NB4 (cell line): ENCODE measurements around the gene EDIL3.

Experiments
- DNase-seq: peaks from one replicate; pipeline ENCODE4 v3.0.0; 2010; ENCODE audit warnings: low read depth
- H3K4me3 ChIP-seq: one replicate; pipeline ENCODE4 v1.5.1; 2011; ENCODE audit warnings: mild to moderate bottlenecking, low read depth, low read length, moderate library complexity
- MYC ChIP-seq: IDR thresholded peaks from 2 replicates; pipeline ENCODE4 v1.6.1; 2011; ENCODE audit warnings: low read depth, low read length
- POLR2A ChIP-seq: IDR thresholded peaks from 2 replicates; pipeline ENCODE4 v1.6.1; 2011; ENCODE audit warnings: mild to moderate bottlenecking; ENCODE audit not compliant: insufficient read length; ENCODE audit errors: extremely low read depth
- TF ChIP-seq, protein P1 (sequence below): IDR thresholded peaks from one replicate; pipeline ENCODE4 v1.5.1; 2012; ENCODE audit warnings: low read depth, low read length
- TF ChIP-seq, protein P2 (sequence below): IDR thresholded peaks from 2 replicates; pipeline ENCODE4 v1.6.1; 2011; ENCODE audit warnings: low read depth, low read length

EDIL3 gene

DNA sequence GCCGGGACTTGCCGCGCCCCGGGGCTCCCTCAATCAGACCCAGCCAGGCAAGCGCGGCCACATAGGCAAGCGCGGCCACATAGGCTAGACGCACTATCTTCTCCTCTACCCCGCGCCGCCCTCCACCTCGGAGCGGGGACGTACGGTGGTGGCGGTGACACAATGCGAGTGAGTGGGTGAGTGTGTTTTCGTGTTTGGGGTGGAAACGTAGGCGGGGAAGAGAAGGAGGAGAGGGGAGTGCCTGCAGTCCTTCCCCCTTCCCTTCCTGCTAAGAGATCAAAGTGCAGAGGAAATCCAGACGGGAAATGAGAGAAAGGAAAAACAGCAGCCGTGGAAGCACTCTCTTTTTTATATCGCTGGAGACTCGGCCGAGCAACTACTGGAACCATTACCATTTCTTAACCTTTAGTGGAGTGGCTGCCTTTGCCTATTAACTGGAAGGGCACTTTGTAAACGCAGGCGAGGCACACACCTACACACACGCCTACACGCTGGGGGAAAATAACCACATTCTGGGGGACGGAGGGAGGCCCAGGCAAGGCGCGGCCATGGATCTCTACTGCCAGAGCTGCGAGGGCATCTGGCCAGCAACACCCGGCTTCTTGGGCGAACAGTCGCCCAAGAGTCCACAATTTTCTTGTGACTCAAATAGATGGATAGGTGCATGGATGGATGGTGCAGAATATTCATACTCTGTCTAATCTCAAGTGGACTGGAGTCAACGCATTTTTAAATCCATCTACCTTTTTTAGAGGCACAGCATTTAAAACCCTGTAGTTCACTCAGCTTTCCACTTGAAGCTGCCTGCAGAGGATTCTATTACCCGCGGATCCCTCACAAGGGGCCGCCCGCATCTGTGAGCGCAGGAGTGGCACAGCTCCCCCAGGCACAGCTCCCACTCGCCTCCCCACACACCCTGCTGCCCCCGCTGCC, 2.1 kb downstream of the EDIL3 start:
- H3K4me3 ChIP-seq: peak overlapping the region; percentile 53
- DNase-seq: peak; percentile 69
- no peak for TF ChIP-seq POLR2A
- TF ChIP-seq, protein P1, sequence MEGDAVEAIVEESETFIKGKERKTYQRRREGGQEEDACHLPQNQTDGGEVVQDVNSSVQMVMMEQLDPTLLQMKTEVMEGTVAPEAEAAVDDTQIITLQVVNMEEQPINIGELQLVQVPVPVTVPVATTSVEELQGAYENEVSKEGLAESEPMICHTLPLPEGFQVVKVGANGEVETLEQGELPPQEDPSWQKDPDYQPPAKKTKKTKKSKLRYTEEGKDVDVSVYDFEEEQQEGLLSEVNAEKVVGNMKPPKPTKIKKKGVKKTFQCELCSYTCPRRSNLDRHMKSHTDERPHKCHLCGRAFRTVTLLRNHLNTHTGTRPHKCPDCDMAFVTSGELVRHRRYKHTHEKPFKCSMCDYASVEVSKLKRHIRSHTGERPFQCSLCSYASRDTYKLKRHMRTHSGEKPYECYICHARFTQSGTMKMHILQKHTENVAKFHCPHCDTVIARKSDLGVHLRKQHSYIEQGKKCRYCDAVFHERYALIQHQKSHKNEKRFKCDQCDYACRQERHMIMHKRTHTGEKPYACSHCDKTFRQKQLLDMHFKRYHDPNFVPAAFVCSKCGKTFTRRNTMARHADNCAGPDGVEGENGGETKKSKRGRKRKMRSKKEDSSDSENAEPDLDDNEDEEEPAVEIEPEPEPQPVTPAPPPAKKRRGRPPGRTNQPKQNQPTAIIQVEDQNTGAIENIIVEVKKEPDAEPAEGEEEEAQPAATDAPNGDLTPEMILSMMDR: no peak
- TF ChIP-seq, protein P2, sequence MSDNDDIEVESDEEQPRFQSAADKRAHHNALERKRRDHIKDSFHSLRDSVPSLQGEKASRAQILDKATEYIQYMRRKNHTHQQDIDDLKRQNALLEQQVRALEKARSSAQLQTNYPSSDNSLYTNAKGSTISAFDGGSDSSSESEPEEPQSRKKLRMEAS: no peak
- TF ChIP-seq MYC: no peak

DNA sequence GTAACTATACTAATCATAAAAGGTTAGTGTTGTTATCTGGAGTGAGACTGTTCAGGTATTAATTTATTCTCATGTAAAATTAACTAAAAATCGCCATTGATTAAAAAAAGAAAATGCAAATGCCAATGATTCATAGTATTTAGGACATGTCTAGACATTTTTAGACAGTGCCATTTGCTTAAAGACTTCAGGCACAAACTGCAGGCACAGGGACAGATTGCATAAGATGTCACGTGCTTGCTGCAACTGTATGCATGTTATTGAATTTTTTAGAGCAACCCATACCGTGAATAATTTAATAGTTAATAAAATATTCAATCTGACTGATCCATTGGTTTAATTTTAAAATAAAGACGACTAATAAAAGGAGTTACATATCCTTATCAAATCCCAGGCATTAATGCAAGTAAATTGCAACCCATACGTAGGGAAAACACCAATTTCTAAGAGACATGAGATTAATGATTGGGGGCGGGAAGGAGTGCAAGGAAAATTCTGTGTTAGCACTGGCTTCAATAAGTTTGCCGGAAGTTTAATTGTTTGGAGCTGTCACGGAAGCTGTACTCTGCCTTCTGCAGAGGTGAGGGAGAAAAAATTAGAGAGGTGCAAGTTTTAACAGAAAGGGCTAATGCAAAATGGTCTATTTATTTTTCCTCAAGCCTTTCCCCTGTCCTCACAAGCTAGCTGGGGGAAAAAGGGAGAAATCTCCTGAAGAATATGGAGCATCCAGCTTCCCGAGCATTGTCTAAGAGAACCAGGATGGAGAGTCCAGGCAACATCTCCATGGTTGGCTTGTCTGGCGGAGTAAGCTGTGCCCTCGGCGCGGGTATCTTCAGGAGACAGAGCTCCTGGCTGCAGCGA, 2.9 kb downstream of the EDIL3 start:
- TF ChIP-seq, protein P2: peak; percentile 93
- TF ChIP-seq MYC: peak; percentile 78
- TF ChIP-seq, protein P1: no peak
- DNase-seq: peak; percentile 53
- peak overlapping the region; percentile 49 for H3K4me3 ChIP-seq

DNA sequence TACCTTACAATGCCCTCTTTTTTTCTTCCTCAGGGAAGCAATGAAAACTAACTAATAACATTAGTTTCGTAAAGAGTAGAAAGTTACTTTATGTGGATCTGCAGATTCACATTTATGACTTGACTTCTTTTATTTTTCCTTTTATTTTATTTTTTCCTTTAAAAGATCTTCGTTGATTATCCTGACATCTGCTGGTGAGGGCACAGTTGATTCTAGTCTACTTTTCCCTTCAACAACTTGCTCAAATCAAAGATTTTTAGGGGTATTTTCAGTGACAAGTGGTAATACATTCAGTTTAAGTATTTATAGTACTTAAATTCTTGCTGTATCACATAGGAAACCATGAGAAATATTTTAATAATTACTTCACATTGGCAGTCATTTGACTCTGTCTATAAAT, 4.9 kb downstream of the EDIL3 start:
- DNase-seq: no peak
- TF ChIP-seq MYC (no peak), POLR2A (no peak)
- TF ChIP-seq, protein P2: no peak
- TF ChIP-seq, protein P1: no peak
- H3K4me3 ChIP-seq: no peak overlapping the region

DNA sequence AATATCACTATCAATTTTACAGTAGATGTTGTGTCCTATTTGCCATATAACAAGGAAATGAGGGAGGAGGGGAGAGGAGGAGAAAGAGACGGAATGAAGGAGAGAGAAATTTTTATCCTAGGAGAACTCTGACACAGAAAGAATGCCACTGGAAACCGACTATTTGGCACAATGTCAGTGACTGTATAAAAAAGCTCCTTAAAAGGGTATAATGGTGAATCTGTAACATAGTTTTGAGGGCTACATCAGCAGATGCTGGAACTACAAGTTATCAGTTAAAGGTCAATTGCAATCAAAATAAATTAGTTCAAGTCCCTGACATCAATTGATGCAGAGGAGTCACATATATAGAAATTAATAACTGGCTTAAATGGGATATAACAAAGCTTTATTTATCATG, 5.7 kb downstream of the EDIL3 start:
- TF ChIP-seq POLR2A (no peak), MYC (no peak)
- TF ChIP-seq, protein P1: no peak
- TF ChIP-seq, protein P2: no peak
- DNase-seq: no peak
- H3K4me3 ChIP-seq: no peak overlapping the region

DNA sequence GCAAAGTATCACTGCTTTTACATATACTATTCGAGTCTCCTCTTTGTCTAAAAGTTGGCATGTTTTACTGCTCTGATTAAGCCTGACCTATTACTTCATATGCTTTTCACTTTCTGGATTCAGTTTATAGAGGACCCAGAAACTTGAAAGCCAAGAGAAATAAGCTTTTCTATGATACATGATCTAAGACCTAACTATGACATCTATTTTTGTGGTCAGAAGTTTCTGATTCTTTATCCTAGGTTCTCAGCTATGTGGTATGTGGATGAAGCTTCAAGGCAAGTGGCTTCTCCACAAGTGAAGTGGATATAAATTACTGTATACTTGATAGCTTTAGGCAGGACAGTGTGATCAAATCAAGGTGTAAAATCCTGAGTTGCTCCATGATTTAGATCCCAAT, 6.3 kb downstream of the EDIL3 start:
- no peak for DNase-seq
- TF ChIP-seq, protein P1: no peak
- TF ChIP-seq POLR2A: no peak
- TF ChIP-seq, protein P2: no peak
- TF ChIP-seq MYC: no peak
- H3K4me3 ChIP-seq: no peak overlapping the region
